NCI-H446 (cell line): ENCODE measurements around the gene FHOD1.

ENCODE experiments used
- DNase-seq, 2 experiments: peaks; one replicate each; lab custom pipeline; 2025; lab: John Stamatoyannopoulos, UW

FHOD1 gene

GRCh38 chr16:67277294-67277998 lies 30.2 kb upstream of the FHOD1 start:
- peak in 1 of 2 experiments; percentile 64 for DNase-seq

DNA sequence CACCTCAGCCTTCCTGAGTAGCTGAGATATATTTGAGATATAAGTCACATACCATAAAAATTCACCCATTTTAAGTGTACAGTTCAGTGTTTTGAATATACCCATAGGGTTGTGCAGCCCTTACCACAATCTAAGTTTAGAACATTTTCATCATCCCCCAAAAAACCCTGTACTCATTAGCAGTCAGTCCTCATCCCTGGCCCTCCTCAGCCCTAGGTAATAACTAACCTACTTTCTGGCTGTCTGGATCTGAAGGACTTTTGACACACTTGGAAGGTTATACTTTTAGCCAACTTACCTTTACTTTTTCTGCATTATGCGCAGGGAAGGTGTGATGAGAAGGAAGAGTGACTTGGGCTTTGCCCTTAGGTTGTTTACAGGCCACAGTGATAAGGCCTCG lies 28.0 kb upstream of the FHOD1 start:
- DNase-seq, result no peak

GRCh38 chr16:67271446-67271845 lies 24.2 kb upstream of the FHOD1 start:
- DNase-seq, result no peak

GRCh38 chr16:67270931-67271338 lies 23.7 kb upstream of the FHOD1 start:
- DNase-seq, result no peak

GRCh38 chr16:67269766-67270165 lies 22.5 kb upstream of the FHOD1 start:
- DNase-seq, result no peak

DNA sequence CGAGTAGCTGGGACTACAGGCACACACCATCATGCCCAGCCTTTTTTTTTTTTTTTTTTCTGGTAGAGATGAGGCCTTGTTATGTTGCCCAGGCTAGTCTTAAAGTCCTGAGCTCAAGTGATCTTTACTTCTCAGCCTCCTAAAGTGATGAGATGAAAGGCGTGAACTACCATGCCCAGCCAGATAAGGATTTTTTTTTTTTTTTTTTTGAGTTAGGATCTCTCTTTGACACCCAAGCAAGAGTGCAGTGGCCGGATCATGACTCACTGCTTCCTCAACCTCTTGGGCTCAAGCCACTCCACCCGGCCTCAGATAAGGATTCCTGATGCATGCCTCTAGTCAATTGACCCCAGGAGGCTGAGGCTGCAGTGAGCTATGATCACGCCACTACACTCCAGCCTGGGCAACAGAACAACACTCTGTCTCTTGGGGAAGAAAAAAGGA lies 20.9 kb upstream of the FHOD1 start:
- no peak for DNase-seq

- DNase-seq, result no peak
Measured at GRCh38 chr16:67265834-67266233, 18.6 kb upstream of the FHOD1 start.

GRCh38 chr16:67264866-67265265 lies 17.6 kb upstream of the FHOD1 start:
- no peak for DNase-seq

GRCh38 chr16:67264277-67264676 lies 17.0 kb upstream of the FHOD1 start:
- no peak for DNase-seq

DNA sequence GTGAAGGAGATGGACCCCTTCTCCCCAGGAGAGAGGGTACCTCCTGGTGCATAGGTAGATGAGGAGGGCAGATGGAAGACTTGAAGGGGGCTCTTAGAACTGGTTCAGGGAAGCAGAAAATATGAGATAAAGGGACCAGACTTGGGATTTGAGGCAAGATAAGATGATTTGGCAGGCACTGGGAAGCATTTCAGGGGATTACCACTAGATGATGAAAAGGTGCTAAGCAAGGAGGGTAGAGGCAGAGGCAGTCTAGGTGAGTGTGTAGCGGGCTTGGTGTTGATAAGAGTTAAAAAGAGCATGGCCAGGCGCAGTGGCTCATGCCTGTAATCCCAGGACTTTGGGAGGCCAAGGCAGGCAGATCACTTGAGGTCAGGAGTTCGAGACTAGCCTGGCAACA lies 15.9 kb upstream of the FHOD1 start:
- DNase-seq, result no peak

DNA sequence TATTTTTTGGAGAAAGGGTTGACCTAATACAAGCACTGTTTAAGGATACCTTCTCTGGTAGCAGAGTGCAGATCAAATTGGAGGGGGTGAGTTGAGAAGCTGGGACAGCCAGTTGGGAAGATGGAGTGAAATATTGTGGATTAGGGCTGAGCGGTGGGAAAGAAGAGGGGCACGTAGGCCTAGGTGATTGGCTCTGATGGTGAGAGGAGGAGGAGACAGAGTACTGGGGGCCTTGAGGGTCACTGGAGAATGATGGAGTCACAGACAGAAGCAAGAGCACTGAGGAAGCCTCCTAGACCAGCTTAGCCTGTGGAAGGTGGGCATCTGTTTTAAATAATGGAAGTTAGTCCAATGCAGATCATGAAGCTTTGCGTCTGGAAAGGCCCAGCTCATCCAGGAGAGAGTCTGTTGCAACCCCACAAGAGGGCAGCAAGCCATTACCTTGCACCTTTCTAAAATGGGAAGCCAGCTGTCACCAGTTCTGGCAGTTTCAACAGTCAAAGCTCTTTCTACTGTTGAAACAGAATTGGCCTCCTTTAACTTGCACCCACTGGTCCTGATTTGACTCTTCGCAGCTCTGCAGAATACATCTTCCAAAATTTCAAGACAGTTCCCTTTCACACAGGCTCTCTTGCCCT lies 13.3 kb upstream of the FHOD1 start:
- peak in 1 of 2 experiments; percentile 22 for DNase-seq

GRCh38 chr16:67259705-67260104 lies 12.4 kb upstream of the FHOD1 start:
- DNase-seq, result no peak

- DNase-seq, result no peak
Measured at GRCh38 chr16:67258161-67258835, 11.0 kb upstream of the FHOD1 start.

DNA sequence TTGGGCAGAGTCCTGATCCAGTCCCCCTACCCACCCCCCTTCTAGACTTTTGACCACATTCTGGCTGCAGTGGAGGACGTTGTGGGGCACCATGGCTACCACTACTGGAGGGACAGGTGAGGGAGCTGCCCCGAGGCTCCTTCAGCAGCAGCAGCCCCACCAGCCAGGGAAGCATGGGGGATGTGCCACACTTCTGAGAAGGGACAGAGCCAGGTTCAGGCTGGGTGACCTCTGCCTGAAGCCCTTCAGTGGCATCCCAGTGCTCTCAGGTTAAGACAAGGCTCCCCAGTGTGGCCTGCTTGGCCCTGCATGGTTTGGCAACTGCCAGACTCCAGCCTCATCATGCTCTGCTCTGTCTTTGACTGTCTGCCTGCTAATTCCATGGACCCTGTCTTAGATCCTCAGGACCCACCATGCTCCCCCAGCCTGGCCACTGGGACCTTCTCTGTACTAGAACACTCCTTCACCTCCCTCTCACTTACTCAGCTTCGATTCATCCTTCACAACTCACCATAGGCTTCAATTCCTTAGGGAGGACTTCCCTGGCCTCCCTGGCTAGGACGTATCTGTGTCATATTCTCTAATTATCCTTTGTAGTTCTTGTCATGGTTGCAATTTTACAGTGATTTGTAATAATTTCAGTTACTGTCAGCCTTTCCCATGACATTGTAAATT lies 10.3 kb upstream of the FHOD1 start:
- DNase-seq, result no peak

- DNase-seq, result no peak
Measured at GRCh38 chr16:67256701-67257230, 9.5 kb upstream of the FHOD1 start.

- DNase-seq, result no peak
Measured at GRCh38 chr16:67255553-67256221, 8.4 kb upstream of the FHOD1 start.

GRCh38 chr16:67254801-67255552 lies 7.7 kb upstream of the FHOD1 start:
- DNase-seq, result no peak

DNA sequence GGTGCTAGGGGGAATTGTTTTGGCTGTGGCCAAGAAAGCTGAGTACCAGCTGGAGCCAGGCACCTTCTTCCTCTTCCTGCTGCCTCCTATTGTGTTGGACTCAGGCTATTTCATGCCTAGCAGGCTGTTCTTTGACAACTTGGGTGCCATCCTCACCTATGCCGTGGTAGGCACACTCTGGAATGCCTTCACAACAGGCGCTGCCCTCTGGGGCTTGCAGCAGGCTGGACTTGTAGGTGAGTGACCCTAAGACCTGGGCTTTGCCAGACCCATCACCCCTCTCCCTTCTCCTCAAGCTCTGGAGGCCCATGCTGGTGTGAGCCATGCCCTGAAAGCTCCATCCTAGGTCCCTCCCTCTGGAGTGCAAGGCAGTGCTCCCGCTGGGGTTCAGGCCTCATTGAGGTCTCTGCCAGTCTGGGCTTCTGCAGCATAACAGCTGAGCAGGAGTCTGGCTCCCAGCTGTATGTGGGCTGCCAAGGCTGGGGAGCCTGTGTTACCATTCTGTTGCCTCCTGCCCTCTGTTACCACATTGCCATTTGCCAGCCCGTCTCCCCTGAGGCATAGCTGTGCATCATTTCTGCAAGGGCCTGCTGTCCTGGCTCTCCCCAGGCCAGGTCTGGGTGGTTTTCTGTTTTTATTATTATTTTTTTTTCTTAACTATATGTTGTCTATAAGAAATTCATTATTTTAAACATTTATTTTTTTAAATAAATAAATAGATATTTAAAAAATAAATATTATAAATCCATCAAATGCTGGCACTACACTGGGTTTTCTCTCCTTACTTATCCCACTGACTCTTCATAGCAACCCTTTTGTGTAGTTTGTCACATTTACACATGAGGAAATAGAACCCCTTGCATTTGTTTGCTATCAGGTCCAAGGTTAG lies 5.6 kb upstream of the FHOD1 start:
- DNase-seq, result peak; percentile 33 to 76

GRCh38 chr16:67250045-67250327 lies 2.7 kb upstream of the FHOD1 start:
- no peak for DNase-seq
